ENCODE measurements around the gene DCST2.

Gene DCST2

GRCh38 chr1:155042789-155043188, 9.2 kb upstream of the DCST2 start:
- H3K4me3 ChIP-seq (ENCODE audit: control insufficient read depth, low read depth, low read length), result no peak overlapping the region
- DNase-seq (ENCODE audit: low read depth), result no peak
- TF ChIP-seq CTCF (IDR thresholded peaks at IDR 0.05; ENCODE audit: control insufficient read depth, insufficient read depth, low read depth, low read length, missing control alignments), result no peak

- no peak for DNase-seq (ENCODE audit: low read depth)
- TF ChIP-seq CTCF (IDR thresholded peaks at IDR 0.05; ENCODE audit: control insufficient read depth, insufficient read depth, low read depth, low read length, missing control alignments), result no peak
- no peak overlapping the region for H3K4me3 ChIP-seq (ENCODE audit: control insufficient read depth, low read depth, low read length)
These were observed 6.9 kb upstream of the DCST2 start for GRCh38 chr1:155040358-155041093.

- no peak overlapping the region for H3K4me3 ChIP-seq (ENCODE audit: control insufficient read depth, low read depth, low read length)
- DNase-seq (ENCODE audit: low read depth), result no peak
- TF ChIP-seq CTCF (IDR thresholded peaks at IDR 0.05; ENCODE audit: control insufficient read depth, insufficient read depth, low read depth, low read length, missing control alignments), result no peak
These were observed 5.7 kb upstream of the DCST2 start for GRCh38 chr1:155039308-155039669.

GRCh38 chr1:155038602-155039307, 5.2 kb upstream of the DCST2 start:
- H3K4me3 ChIP-seq (ENCODE audit: control insufficient read depth, low read depth, low read length), result no peak overlapping the region
- TF ChIP-seq CTCF (IDR thresholded peaks at IDR 0.05; ENCODE audit: control insufficient read depth, insufficient read depth, low read depth, low read length, missing control alignments), result no peak
- DNase-seq (ENCODE audit: low read depth), result no peak

GRCh38 chr1:155037851-155038441, 4.4 kb upstream of the DCST2 start:
- H3K4me3 ChIP-seq (ENCODE audit: control insufficient read depth, low read depth, low read length), result no peak overlapping the region
- no peak for TF ChIP-seq CTCF (IDR thresholded peaks at IDR 0.05; ENCODE audit: control insufficient read depth, insufficient read depth, low read depth, low read length, missing control alignments)
- DNase-seq (ENCODE audit: low read depth), result no peak

GRCh38 chr1:155037043-155037442, 3.5 kb upstream of the DCST2 start:
- no peak for DNase-seq (ENCODE audit: low read depth)
- no peak overlapping the region for H3K4me3 ChIP-seq (ENCODE audit: control insufficient read depth, low read depth, low read length)
- no peak for TF ChIP-seq CTCF (IDR thresholded peaks at IDR 0.05; ENCODE audit: control insufficient read depth, insufficient read depth, low read depth, low read length, missing control alignments)
